ENCODE results near the gene KIF21B. TPM values are rescaled to one million over a fixed set of nuclear protein-coding genes. Genes with fewer than 3 reads are reported as not detected.

KIF21B gene
- total and polyA plus RNA-seq, 2 experiments from 2014 or later = 0.29 to 3.5 TPM

DNA sequence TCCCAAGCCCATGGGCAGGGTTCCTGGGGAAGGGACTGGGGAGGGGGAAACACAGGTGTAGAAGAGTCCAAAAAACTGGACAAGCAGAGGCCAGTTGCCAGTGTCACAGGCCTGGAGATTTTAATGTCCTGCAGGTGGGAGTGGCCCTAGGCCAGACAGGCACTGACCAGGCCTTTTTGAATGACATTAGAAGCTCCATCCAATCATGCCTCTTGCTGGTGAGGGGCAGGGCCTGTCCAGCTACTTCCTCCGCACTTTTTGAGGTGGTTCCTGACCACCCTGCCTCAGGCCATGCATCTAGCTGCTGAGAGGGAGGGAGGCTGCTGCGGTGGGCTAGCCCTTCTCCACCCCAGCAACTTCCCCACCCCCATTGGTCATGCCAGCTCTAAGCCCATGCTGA is 15.9 kb upstream of the KIF21B start:
- Histone ChIP-seq H3K36me3 (no peaks in the 10 kb centered on the region), H3K9me3 (ENCODE audit: low read depth) (no peaks in the 10 kb centered on the region), H3K4me3 (no peak overlapping the region), H3K4me1 (ENCODE audit: low read depth) (no peaks in the 10 kb centered on the region), H3K27ac (no peak overlapping the region), H3K27me3 (no peaks in the 10 kb centered on the region)
- TF ChIP-seq, protein P1, sequence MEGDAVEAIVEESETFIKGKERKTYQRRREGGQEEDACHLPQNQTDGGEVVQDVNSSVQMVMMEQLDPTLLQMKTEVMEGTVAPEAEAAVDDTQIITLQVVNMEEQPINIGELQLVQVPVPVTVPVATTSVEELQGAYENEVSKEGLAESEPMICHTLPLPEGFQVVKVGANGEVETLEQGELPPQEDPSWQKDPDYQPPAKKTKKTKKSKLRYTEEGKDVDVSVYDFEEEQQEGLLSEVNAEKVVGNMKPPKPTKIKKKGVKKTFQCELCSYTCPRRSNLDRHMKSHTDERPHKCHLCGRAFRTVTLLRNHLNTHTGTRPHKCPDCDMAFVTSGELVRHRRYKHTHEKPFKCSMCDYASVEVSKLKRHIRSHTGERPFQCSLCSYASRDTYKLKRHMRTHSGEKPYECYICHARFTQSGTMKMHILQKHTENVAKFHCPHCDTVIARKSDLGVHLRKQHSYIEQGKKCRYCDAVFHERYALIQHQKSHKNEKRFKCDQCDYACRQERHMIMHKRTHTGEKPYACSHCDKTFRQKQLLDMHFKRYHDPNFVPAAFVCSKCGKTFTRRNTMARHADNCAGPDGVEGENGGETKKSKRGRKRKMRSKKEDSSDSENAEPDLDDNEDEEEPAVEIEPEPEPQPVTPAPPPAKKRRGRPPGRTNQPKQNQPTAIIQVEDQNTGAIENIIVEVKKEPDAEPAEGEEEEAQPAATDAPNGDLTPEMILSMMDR (IDR thresholded peaks at IDR 0.05; ENCODE audit: low read depth, low read length) = no peak
- no peak for DNase-seq (ENCODE audit: low read depth in 1 of 2, low spot score in 1 of 2)

DNA sequence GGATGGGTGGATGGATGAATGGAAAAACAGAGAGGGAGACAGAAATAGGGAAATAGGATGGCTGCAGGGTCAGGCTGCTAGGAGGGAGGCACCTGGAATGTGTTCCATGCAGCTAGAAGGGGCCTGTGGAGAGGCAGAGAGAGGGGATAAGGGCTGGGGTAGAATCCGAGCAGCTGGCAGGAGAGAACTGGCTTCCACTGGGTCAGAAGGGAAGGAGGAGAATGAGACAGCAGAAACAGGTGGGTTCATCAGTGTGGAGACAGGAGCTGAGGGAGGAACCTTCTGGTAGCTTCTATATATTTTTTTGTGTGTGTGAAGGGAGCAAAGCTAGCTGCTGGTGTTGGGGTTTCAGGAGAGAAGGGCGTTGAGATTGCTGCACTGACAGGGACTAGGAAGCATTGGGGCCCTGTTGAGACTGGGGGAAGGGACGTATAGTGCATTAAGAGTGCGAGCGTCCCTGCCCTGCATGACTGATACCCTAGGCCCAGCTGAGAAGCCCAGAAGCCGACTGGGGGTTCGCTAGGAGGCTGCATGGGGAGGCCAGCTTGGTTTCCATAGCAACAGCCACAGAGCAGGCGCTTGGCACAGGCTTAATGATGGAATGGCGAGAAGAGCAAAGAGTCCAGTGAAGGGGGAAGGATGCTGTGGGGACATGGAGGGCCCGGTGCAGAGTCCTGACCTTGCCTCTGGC is 14.8 kb upstream of the KIF21B start:
- H3K4me3 ChIP-seq = no peak overlapping the region
- no peaks in the 10 kb centered on the region for H3K36me3 ChIP-seq
- H3K27me3 ChIP-seq = no peaks in the 10 kb centered on the region
- no peak for DNase-seq (ENCODE audit: low read depth in 1 of 2, low spot score in 1 of 2)
- H3K9me3 ChIP-seq (ENCODE audit: low read depth) = no peaks in the 10 kb centered on the region
- no peaks in the 10 kb centered on the region for H3K4me1 ChIP-seq (ENCODE audit: low read depth)
- TF ChIP-seq, protein P1 (IDR thresholded peaks at IDR 0.05; ENCODE audit: low read depth, low read length) = no peak
- H3K27ac ChIP-seq = no peak overlapping the region

DNA sequence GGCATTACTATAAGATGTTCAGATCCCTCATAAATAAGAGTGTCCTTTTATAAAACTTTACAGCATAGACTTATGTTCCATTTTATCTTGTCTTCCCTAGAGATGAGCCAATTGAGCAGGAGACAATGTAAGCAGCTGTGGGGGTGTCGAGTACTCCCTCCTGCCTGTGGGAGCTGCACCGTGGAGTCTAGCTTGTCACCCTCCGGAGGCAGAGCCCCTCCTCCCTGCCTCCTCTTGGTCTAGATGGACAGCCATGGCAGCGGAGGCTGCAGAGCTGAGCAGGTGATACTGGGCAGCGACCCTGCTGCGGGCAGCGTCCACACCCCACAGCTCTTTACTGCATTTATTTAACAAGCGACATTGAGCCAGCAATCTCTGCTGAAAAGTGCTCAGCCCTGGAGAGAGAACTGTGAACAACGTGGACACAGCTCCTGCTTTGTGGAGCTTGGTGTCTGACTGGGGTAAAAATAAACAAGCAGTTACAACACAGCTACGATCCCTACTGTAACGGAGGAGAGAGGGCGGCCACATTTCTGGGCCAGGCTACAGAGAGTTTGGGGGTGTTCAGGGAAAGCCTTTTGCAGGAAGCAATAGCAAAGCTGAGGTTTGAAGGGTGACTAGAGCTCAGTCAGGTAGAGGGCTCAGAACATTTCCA is 12.8 kb upstream of the KIF21B start:
- TF ChIP-seq, protein P1 (IDR thresholded peaks at IDR 0.05; ENCODE audit: low read depth, low read length) = no peak
- no peaks in the 10 kb centered on the region for H3K36me3 ChIP-seq

DNA sequence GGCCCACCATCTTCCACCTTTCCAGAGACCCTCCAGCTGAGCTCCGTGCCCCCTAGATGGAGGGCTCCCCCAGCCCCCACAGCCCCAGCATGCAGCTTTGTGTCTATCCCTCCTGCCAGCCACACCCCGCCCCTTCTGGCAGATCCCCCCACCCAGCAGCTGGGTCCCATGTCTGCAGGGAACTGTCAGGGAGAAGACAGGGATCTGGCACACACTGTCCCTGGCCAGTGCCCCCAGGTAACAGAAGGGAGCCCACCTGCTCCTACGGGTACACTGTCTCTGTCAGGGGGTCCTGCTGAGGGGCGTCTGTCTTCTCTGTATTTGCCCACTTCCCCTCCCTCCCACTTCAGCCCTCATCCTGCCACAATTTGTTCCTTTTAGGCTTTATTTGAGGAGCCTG is 11.2 kb upstream of the KIF21B start:
- TF ChIP-seq, protein P1 (IDR thresholded peaks at IDR 0.05; ENCODE audit: low read depth, low read length) = no peak
- no peak overlapping the region for H3K27ac ChIP-seq
- H3K4me3 ChIP-seq = no peak overlapping the region

More for the DNA sequence above, 12.8 kb upstream of the KIF21B start:
- no peaks in the 10 kb centered on the region for H3K4me1 ChIP-seq (ENCODE audit: low read depth)
- H3K27ac ChIP-seq = no peak overlapping the region
- no peak for DNase-seq (ENCODE audit: low read depth in 1 of 2, low spot score in 1 of 2)
- H3K4me3 ChIP-seq = no peak overlapping the region
- H3K27me3 ChIP-seq = no peaks in the 10 kb centered on the region
- H3K9me3 ChIP-seq (ENCODE audit: low read depth) = no peaks in the 10 kb centered on the region

DNA sequence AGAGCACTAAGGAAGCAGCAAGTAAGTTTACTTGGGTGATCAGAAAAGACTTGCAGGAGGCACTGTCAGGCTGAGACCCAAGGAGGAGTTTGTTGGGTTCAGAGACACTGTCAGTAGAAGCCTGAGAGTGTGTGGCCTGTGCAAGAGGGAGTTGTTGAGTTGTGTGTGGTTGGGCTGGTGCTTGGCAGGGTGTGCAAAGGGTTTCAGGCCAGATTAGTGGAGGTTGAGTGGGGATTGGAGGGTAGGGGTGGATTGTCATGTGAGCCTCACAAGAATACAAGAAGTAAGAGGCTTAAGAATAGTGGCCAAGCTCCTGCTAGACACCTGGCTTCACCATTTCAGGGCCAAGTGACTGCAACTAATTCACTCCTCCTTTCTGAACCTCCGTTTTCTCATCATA is 8.9 kb upstream of the KIF21B start:
- TF ChIP-seq, protein P1 (IDR thresholded peaks at IDR 0.05; ENCODE audit: low read depth, low read length) = no peak
- Histone ChIP-seq H3K4me1 (ENCODE audit: low read depth) (no peaks in the 10 kb centered on the region), H3K4me3 (no peak overlapping the region), H3K27ac (no peak overlapping the region), H3K27me3 (no peaks in the 10 kb centered on the region), H3K9me3 (ENCODE audit: low read depth) (no peaks in the 10 kb centered on the region), H3K36me3 (no peaks in the 10 kb centered on the region)
- no peak for DNase-seq (ENCODE audit: low read depth in 1 of 2, low spot score in 1 of 2)

More for the DNA sequence above, 11.2 kb upstream of the KIF21B start:
- H3K27me3 ChIP-seq = no peaks in the 10 kb centered on the region
- DNase-seq (ENCODE audit: low read depth in 1 of 2, low spot score in 1 of 2) = no peak
- H3K9me3 ChIP-seq (ENCODE audit: low read depth) = no peaks in the 10 kb centered on the region
- H3K4me1 ChIP-seq (ENCODE audit: low read depth) = no peaks in the 10 kb centered on the region
- H3K36me3 ChIP-seq = no peaks in the 10 kb centered on the region

Data from cardiac muscle cell (in vitro differentiated cells and primary cell).